NCI-H2081 (cell line): ENCODE data around the gene MALL.
"Not testable (repeated sequence)": the region's sequence is repeated elsewhere in the genome, so short reads cannot be mapped to it uniquely, and the experiment has no call there.

ENCODE experiments used
- DNase-seq, 2 experiments: peaks; one replicate each; lab custom pipeline; 2025; lab: John Stamatoyannopoulos, UW

MALL gene

GRCh38 chr2:110050222-110050621 is 65.4 kb downstream of the MALL start:
- DNase-seq, result not testable (repeated sequence)

- not testable (repeated sequence) for DNase-seq
Observed at GRCh38 chr2:110049769-110050168, 65.9 kb downstream of the MALL start.

GRCh38 chr2:110048255-110049197 is 67.1 kb downstream of the MALL start:
- DNase-seq, result not testable (repeated sequence)

- DNase-seq, result not testable (repeated sequence)
Observed at GRCh38 chr2:110047225-110047624, 68.4 kb downstream of the MALL start.

GRCh38 chr2:110041941-110042660 is 73.5 kb downstream of the MALL start:
- not testable (repeated sequence) for DNase-seq

GRCh38 chr2:110037336-110037735 is 78.3 kb downstream of the MALL start:
- DNase-seq, result not testable (repeated sequence)

GRCh38 chr2:110035384-110035783 is 80.2 kb downstream of the MALL start:
- DNase-seq, result not testable (repeated sequence)

GRCh38 chr2:110034935-110035334 is 80.7 kb downstream of the MALL start:
- DNase-seq, result not testable (repeated sequence)
